ENCODE measurements around the gene SURF2.

The SURF2 gene

DNA sequence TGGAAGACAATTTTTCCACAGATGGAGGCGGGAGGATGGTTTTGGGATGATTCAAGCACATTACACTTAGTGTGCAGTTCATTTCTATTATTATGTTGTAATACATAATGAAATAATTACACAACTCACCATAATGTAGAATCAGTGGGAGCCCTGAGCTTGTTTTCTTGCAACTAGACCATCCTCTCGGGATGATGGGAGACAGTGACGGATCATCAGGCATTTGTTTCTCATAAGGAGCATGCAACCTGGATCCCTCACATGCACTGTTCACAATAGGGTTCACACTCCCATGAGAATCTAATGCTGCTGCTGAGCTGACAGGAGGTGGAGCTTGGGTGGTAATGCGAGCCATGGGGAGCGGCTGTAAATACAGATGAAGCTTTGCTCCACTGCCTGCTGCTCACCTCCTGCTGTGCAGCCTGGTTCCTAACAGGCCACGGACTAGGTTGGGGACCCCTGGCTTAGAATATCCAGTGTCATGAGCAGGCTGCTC is 21.4 kb downstream of the SURF2 start:
- TF ChIP-seq, protein P1, sequence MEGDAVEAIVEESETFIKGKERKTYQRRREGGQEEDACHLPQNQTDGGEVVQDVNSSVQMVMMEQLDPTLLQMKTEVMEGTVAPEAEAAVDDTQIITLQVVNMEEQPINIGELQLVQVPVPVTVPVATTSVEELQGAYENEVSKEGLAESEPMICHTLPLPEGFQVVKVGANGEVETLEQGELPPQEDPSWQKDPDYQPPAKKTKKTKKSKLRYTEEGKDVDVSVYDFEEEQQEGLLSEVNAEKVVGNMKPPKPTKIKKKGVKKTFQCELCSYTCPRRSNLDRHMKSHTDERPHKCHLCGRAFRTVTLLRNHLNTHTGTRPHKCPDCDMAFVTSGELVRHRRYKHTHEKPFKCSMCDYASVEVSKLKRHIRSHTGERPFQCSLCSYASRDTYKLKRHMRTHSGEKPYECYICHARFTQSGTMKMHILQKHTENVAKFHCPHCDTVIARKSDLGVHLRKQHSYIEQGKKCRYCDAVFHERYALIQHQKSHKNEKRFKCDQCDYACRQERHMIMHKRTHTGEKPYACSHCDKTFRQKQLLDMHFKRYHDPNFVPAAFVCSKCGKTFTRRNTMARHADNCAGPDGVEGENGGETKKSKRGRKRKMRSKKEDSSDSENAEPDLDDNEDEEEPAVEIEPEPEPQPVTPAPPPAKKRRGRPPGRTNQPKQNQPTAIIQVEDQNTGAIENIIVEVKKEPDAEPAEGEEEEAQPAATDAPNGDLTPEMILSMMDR (conservative IDR thresholded peaks at IDR 0.05; ENCODE audit: low read length) = no peak
- TF ChIP-seq EZH2phosphoT487 (IDR thresholded peaks at IDR 0.05; ENCODE audit: borderline replicate concordance) = no peak
- no peaks in the 10 kb centered on the region for H3K36me3 ChIP-seq (ENCODE audit: insufficient read depth, low read length)
- no peaks in the 10 kb centered on the region for H3K27me3 ChIP-seq (ENCODE audit: insufficient read depth, low read length, poor library complexity, severe bottlenecking)
- no peak overlapping the region for H3K9ac ChIP-seq (ENCODE audit: low read depth, low read length, poor library complexity, severe bottlenecking)
- peaks cover 31% of the 10 kb centered on the region for H3K79me2 ChIP-seq (ENCODE audit: insufficient read depth, low read length)
- no peak overlapping the region for H3K4me3 ChIP-seq (ENCODE audit: low read length, poor library complexity, severe bottlenecking)
- H3F3A ChIP-seq (ENCODE audit: low read depth) = no peaks in the 10 kb centered on the region
- peaks cover 23% of the 10 kb centered on the region for H3K4me1 ChIP-seq (ENCODE audit: insufficient read depth, low read length, poor library complexity, severe bottlenecking)
- H3K9me3 ChIP-seq (ENCODE audit: insufficient read depth, low read depth, low read length) = no peaks in the 10 kb centered on the region
- H3K4me2 ChIP-seq (ENCODE audit: low read depth, low read length, poor library complexity, severe bottlenecking) = no peak overlapping the region
- H4K20me1 ChIP-seq (ENCODE audit: insufficient read depth, low read length, poor library complexity, severe bottlenecking) = peaks cover 29% of the 10 kb centered on the region
- H3K9me2 ChIP-seq (replicated peaks; ENCODE audit: low read depth, low read length) = no peaks in the 10 kb centered on the region
- no peak overlapping the region for H2AFZ ChIP-seq (ENCODE audit: low read length)

DNA sequence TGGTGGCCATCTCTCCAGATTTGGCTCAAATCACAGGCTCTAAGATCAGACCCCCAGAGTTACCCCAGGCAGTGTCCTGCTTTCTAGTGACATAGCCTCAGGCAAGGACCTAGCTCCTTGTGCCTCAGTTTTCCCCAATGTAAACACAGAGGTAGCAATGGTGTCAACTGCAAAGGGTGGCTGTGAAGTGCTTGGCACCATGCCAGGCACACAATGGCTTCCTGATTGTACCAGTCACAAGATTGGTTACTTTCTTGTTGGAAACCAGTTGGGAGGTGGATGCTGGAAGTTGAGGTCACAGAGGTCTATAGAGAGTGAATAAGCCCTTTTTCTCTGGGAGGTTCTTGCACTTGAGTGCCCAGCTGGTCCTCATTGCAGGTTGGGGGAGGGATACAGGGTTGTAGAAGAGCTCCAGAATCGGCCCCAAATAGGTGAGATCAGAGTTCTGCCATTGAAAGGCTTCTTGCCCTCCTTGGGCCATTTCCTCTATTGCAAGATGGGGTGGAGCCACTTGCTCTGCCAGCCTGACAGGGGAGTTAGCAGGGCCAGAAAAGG is 22.1 kb downstream of the SURF2 start:
- no peak overlapping the region for H3K9ac ChIP-seq (ENCODE audit: low read depth, low read length, poor library complexity, severe bottlenecking)
- no peaks in the 10 kb centered on the region for H3K9me2 ChIP-seq (replicated peaks; ENCODE audit: low read depth, low read length)
- H3K4me2 ChIP-seq (ENCODE audit: low read depth, low read length, poor library complexity, severe bottlenecking) = no peak overlapping the region
- H3K4me3 ChIP-seq (ENCODE audit: low read length, poor library complexity, severe bottlenecking) = no peak overlapping the region
- H3K36me3 ChIP-seq (ENCODE audit: insufficient read depth, low read length) = no peaks in the 10 kb centered on the region
- peaks cover 22% of the 10 kb centered on the region for H4K20me1 ChIP-seq (ENCODE audit: insufficient read depth, low read length, poor library complexity, severe bottlenecking)
- H3K79me2 ChIP-seq (ENCODE audit: insufficient read depth, low read length) = peaks cover 24% of the 10 kb centered on the region
- no peak overlapping the region for H2AFZ ChIP-seq (ENCODE audit: low read length)
- no peaks in the 10 kb centered on the region for H3F3A ChIP-seq (ENCODE audit: low read depth)
- H3K27me3 ChIP-seq (ENCODE audit: insufficient read depth, low read length, poor library complexity, severe bottlenecking) = no peaks in the 10 kb centered on the region
- H3K9me3 ChIP-seq (ENCODE audit: insufficient read depth, low read depth, low read length) = no peaks in the 10 kb centered on the region
- no peak for TF ChIP-seq EZH2phosphoT487 (IDR thresholded peaks at IDR 0.05; ENCODE audit: borderline replicate concordance)
- TF ChIP-seq, protein P1 (conservative IDR thresholded peaks at IDR 0.05; ENCODE audit: low read length) = no peak
- H3K4me1 ChIP-seq (ENCODE audit: insufficient read depth, low read length, poor library complexity, severe bottlenecking) = peaks cover 18% of the 10 kb centered on the region

DNA sequence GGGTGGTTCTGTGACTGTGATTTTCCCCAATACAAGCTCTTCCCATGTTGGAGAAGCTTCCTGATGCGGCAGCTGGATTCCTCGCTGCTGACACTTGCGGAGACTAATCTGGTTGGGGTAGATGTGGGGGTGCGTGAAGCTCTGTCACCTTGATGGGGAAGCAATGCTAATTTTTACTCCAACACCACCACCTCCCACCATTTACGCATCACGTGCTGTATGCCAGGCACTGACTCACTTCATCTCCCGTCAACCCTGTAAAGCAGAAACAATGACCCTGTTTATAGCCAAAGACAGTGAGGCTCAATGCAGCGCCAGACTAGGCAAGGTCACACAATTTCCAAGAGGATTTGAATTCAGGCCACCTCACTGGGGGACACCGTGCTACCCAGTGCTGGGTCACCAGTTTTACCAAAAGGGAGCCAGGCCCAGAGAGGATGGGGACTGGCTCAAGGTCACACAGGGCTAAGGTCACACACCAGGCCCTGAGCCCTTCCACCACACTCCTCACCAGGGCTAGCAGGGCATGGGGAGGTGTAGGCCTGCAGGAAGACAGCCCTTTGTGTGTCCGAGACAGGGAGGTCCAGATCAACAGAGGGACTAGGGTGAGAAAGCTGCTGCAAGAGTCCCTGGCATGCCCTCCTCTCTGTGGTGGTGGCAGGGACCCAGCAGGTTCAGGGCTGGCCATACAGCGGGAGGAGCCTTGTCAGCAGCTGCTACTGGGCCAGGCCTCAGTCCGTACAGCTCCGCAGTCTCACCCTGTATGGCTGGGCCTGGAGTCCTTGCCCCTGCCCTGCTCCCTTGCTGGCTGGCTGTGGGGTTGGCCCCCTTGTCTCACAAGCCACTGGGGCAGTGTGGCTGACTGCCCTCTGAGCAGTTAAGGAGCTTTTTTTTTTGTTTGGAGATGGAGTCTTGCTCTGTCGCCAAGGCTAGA is 23.1 kb downstream of the SURF2 start:
- Histone ChIP-seq H3K9ac (ENCODE audit: low read depth, low read length, poor library complexity, severe bottlenecking) (no peak overlapping the region), H2AFZ (ENCODE audit: low read length) (no peak overlapping the region), H3F3A (ENCODE audit: low read depth) (no peaks in the 10 kb centered on the region), H3K9me3 (ENCODE audit: insufficient read depth, low read depth, low read length) (no peaks in the 10 kb centered on the region), H3K36me3 (ENCODE audit: insufficient read depth, low read length) (no peaks in the 10 kb centered on the region), H3K4me2 (ENCODE audit: low read depth, low read length, poor library complexity, severe bottlenecking) (no peak overlapping the region), H4K20me1 (ENCODE audit: insufficient read depth, low read length, poor library complexity, severe bottlenecking) (peaks cover 13% of the 10 kb centered on the region), H3K4me1 (ENCODE audit: insufficient read depth, low read length, poor library complexity, severe bottlenecking) (peaks cover 11% of the 10 kb centered on the region), H3K27me3 (ENCODE audit: insufficient read depth, low read length, poor library complexity, severe bottlenecking) (no peaks in the 10 kb centered on the region), H3K9me2 (replicated peaks; ENCODE audit: low read depth, low read length) (no peaks in the 10 kb centered on the region), H3K79me2 (ENCODE audit: insufficient read depth, low read length) (peaks cover 14% of the 10 kb centered on the region), H3K4me3 (ENCODE audit: low read length, poor library complexity, severe bottlenecking) (no peak overlapping the region)
- TF ChIP-seq EZH2phosphoT487 (IDR thresholded peaks at IDR 0.05; ENCODE audit: borderline replicate concordance) = no peak
- TF ChIP-seq, protein P1 (conservative IDR thresholded peaks at IDR 0.05; ENCODE audit: low read length) = no peak

All from Loucy (cell line).